GM19395 (cell line): Measurements from ENCODE around the gene CERKL.

Source experiments
- ATAC-seq: cut with Tn5 transposase; IDR thresholded peaks from one replicate; pipeline ENCODE4 v1.9.1; 2021; ENCODE audit warnings: mild to moderate bottlenecking, moderate library complexity; ENCODE audit not compliant: unreplicated experiment

The CERKL gene

DNA sequence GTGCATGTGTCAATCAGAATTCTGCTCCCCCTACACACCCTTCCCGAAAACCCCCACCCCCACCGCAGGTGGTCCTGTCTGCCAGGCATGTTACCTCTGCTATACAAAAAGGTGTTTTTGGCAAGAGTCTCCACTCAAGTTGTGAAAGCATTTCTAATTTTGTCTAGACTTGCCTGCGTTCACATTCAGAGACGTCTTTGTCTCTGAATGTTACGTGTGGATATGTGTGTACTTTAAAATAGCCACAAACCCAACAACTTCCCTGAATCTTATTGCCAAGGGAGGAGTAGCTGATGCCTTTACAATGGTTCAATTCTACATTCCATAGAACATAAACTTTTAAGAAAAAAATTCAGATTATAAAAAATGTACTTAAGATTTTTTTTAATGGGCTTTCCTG is 133.1 kb downstream of the CERKL start:
- no peak for ATAC-seq

DNA sequence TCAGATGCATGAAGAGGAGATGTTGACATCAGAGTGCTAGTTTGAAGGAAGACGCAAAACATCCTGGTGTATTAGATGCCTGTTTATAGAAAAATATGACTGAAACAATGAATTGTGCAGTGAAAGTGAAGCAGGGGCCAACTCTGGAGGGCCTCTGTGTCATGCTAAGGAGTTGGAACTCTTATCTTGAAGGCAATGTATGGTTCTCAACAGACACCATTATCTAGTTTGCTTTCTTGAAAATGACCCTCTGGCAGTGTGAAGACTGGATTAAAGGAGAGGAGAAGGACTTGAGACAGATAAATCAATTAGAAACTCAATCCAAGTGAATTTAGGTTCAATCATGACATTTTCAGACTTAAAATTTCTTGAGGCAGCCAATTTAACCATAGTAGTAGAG is 136.7 kb downstream of the CERKL start:
- no peak for ATAC-seq

DNA sequence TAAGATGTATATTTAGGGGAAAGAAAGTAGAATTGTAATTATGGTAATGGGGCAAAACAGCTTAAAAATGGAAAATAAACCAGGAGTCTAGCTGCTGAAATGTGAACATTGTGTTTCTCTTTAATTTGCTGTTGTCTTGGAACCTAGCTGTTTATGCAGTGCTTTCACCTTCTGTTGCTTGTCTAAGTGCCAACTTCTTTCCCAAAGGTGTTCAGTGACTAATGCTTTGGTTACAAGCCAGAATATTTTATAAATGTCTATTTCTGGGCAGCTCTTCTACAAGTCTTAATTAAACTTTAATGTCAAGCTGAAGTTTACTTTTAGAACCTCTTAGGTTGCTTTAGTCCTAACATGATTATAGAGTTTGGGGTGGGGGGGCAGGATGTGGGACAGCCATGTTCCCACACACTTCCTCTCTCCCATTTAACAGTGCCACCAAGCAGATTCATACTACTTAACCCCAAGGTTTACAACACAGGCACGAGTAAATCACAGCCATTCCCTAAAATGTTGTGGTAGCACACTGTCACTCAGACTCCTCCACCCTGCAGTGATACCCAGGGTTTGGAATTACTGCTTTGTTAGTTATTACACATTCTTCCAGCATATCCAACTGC is 139.1 kb downstream of the CERKL start:
- ATAC-seq, result no peak

DNA sequence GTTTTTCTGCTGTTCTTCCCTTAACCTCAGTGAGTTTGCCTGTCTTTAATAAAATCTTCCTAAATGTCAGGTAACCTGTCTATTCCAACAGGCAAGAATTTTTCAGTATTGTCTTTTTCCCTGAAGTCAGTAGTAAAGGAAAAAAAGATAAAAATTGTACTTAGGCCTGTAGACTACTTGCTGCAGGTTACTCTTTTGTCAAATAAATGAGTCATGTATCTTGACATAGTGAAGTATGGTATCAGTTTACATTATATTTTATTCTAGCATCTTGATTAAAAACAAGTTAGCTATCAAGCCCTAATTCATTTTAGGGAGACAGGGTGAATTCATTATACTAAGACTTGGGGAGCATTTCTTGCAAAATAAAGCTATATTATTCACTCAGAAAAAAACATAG is 139.9 kb downstream of the CERKL start:
- ATAC-seq, result no peak

DNA sequence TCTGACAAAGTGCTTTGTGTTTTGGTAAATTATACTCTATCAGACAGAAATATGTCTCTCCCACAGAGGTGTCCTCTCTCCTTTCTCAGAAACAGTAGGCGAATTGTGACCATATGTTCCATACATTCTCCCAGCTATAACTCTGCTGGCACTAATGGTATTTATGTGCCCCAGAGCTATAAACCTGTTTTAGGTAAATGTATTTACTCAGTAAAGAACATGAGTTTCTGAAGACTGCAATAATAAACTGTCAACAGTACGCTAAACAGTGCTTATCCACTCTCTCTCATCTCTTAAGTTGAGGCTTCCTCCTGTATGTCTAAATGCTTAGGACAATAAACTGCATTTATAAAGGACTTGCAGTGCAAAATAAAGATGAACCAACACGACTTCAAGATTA is 141.2 kb downstream of the CERKL start:
- no peak for ATAC-seq

DNA sequence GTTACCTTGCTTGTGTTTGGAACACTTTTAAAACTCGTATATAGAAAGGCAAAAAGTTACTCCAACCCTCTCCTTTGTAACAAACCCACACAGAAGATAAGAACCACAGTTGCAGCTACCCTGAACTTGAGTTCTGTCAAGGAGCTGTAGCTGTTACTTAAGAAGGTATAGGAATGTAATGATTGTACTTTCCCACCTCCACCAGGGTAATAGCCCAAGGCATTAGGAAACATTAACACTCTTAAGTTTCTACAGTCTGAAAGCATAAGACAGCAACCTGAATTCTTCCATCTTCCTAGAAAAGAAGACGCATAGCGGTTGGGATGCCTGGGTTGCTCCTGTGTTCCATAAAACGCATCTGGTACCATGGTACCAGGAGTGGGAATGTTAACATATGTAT is 156.7 kb downstream of the CERKL start:
- ATAC-seq, result no peak

DNA sequence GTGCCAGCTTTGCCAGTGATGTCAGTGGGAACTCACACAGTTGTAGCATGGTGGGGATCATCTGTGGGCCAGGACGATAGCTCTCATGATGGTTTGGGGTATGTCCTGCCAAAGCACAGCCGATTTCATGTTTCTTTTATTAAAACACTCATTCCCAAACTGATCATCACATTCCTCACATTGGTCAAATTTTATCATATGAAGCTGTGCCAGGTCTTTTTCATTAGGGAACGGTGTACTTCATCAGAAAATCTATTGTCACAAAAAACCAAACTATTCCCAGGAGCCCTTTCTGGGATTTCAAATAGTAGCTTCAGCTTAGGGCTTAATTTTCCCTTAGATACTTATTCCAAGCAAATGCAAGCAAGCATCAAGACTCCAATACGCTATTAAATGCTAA is 157.7 kb downstream of the CERKL start:
- no peak for ATAC-seq
